ENCODE data around the gene CTRL.

DNA sequence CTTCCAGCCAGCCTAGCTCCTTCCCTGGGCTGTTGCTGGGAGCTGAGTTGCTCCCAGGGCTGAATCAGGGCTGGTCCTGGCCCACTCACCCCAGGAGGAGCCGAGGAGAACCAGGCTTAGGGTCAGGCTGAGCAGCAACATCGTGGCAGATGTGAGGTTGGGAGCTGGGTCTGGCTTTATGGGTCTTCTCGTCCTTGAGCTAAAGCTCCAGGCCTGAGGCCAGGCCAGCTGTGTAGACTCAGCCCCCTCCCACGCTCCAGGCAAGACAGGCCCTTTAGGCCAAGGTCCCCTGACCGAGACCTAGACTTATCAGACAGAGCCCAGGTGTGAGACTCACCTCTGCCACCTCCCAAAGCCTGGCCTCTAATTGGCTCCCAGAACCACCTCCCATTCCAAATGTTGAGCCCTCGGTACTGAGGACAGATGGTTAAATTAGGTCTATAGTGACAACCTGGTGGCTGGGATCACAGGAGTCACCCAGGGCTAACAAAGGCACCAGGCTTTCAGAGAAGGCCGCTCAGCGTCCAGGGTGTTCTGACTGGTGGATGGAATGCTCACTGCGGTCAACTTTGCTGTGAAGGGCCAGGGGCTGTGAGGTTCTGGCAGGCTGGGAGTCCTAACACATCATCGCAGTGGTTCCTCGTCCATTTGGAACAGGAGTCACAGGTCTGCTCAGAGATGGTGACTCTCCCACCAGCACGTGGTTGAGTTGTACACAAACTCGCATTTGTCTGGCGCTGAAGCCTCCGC lies at the start of gene CTRL:
- TF ChIP-seq, protein P1, sequence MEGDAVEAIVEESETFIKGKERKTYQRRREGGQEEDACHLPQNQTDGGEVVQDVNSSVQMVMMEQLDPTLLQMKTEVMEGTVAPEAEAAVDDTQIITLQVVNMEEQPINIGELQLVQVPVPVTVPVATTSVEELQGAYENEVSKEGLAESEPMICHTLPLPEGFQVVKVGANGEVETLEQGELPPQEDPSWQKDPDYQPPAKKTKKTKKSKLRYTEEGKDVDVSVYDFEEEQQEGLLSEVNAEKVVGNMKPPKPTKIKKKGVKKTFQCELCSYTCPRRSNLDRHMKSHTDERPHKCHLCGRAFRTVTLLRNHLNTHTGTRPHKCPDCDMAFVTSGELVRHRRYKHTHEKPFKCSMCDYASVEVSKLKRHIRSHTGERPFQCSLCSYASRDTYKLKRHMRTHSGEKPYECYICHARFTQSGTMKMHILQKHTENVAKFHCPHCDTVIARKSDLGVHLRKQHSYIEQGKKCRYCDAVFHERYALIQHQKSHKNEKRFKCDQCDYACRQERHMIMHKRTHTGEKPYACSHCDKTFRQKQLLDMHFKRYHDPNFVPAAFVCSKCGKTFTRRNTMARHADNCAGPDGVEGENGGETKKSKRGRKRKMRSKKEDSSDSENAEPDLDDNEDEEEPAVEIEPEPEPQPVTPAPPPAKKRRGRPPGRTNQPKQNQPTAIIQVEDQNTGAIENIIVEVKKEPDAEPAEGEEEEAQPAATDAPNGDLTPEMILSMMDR (IDR thresholded peaks at IDR 0.05): no peak
- no peak for TF ChIP-seq TCF7L2 (IDR thresholded peaks at IDR 0.05; ENCODE audit: low read depth, low read length)
- no peak for TF ChIP-seq SIN3A (IDR thresholded peaks at IDR 0.05; ENCODE audit: borderline replicate concordance, insufficient read depth, low read depth, low read length)
